GM19463 (cell line): ENCODE results near the gene BBOF1.
"Not testable (repeated sequence)": the region's sequence is repeated elsewhere in the genome, so short reads cannot be mapped to it uniquely, and the experiment has no call there.

ENCODE experiments used
- ATAC-seq: cut with Tn5 transposase; IDR thresholded peaks from one replicate; pipeline ENCODE4 v1.9.1; 2021; ENCODE audit warnings: mild to moderate bottlenecking, moderate library complexity; ENCODE audit not compliant: unreplicated experiment

The BBOF1 gene, protein sequence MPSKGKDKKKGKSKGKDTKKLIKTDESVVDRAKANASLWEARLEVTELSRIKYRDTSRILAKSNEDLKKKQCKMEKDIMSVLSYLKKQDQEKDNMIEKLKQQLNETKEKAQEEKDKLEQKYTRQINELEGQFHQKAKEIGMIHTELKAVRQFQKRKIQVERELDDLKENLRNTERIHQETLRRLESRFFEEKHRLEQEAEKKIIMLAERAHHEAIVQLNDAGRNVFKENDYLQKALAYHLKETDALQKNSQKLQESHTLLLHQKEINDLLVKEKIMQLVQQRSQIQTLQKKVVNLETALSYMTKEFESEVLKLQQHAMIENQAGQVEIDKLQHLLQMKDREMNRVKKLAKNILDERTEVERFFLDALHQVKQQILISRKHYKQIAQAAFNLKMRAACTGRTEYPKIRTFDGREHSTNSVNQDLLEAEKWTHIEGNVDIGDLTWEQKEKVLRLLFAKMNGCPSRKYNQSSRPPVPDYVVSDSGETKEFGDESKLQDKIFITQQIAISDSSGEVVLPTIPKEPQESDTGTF

DNA sequence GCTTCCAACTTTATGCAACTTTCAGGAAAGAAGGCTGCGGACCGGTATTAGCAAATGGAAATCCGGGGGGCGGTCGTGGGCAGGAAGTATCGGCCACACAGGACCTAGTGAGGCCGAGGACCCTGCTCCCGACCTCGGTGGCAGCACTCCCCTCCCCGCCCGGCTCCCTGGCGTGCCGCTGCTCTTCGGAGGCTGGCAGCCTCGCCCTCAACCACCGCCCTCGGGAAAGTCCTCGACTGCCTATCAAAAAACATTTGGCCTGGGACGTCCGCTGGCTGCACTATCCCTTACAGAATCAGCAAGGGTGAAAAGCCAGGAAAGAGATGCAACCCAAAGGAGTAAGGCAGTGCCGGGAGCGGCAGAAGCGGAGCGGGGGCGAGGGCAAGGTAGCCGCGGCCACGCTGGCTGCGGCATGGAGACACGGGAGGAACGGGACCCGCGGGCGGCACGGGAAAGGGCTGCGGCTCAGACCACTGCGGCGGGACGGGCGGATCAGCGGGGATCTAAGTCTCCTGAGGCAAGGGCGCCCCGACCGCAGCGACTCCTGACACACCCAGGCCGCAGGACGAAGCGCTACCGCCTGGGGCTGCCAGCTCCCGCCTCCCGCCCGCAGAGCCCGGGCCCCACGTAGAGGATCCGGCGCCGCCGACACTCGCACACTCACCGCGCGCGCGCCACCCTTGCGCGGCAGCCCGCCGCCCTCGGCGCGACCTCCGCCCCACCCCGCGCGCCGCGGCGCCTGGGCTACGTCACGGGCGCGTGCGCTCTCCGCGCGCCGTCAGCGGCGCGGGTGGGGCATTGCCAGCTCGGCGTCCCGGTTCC lies at the start of gene BBOF1, which contains the start of gene ENTPD5:
TSS of gene BBOF1 (plus strand) at position 764 of the 822 bp plus-strand sequence. CDS start 130 bp downstream, outside the sequence.
TSS of gene ENTPD5 (minus strand) at position 703 of the 822 bp plus-strand sequence. CDS start 31,186 bp downstream, outside the sequence.
- peak; percentile 89 for ATAC-seq

DNA sequence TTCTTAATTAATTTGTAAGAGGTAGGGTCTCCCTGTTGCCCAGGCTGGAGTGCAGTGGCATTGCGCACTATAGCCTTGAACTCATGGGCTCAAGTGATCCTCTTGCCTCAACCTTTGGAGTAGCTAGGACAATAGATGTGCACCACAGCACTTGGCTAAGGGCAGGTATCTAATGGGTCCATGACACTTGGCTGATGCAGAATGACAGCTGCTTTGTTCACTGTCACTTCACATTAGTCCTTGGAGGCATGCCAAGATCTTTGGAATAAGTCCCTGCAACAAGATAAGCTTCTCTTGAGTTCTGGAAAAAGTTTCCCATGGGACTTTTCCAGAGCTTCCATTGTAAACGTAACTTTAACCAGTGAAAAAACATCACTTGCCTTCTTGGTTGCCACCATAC lies 45.7 kb upstream of the BBOF1 start:
- no peak for ATAC-seq

DNA sequence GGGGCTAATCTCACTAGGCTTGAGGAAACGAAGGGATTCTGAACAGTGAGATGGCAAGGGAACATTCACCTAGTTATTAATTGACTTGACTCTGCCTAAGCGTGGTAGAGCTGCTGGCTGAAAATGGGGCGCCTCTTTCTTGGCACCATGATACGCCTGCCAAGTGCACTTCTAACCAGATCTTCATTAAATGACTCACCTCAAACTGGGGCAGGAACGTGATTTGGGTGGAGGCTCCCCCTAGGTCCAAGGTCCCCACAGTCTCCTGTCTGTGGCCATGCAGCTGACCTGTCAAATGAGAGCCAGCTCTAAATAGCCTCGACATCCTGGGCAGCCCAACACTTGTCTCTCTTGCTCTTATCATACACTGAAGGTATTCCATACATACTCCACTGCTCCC lies 43.0 kb upstream of the BBOF1 start:
- no peak for ATAC-seq

DNA sequence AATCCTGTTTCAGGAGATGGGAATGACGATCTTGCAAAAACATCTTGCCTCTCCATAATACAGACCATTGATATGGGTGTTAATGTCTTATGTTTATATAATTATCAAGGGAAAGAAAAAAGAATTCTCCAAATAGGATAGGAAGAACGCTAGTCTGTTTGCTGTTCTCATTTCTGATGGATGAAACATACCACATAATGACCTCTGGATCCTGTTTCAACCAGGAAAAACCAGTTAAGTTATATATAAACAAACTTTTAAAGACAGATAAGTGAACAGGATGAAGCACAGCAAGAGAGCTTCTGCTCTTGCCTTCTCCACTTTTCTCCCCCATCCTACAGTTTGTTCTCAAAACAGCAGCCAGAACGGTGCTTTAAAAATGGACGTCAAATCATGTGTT lies 41.3 kb upstream of the BBOF1 start:
- no peak for ATAC-seq

DNA sequence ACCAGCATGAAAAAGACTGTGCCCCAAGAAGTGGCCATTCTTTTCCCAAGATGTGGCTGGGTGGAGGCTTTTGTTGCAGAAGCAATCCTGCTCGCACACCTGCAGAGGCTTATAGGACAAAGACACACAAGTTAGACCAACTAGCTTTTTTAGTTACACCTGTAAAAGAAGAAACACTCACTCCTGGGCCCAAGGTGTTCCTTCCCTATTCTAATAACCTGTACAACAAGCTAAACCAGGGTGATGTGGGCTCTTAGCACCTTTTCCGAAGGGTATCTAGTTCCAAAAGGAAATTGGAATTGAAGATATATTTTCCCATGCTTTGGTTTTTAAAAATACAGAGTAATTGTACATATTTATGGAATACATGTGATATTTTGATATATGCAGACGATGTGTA lies 31.1 kb upstream of the BBOF1 start:
- no peak for ATAC-seq

DNA sequence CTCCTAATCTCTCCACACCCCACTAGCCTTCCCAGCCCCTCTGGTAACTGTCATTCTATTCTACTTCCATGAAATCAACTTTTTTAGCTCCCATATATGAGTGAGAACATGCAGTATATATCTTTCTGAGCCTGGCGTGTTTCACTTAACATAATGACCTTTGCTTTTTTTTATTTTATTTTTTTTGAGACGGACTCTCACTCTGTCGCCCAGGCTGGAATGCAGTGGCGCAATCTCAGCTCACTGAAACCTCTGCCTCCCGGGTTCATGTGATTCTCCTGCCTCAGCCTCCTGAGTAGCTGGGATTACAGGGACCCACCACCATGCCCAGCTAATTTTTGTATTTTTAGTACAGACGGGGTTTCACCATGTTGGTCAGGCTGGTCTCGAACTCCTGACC lies 30.5 kb upstream of the BBOF1 start:
- ATAC-seq = not testable (repeated sequence)

DNA sequence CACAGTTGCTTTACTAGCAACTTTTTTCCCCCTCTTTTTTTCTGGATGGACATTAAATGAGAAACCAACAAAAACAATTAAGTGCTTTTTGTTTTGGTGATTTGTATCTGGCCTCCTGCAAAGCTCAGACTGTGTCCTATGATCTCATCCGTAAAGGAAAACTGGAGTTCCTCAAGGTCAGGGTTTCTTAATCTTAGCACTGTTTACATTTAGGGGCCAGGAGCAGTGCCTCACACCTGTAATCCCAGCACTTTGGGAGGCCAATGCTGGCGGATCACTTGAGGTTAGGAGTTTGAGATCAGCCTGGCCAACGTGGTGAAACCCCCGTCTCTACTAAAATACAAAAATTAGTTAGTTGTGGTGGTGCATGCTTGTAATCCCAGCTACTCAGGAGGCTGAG lies 28.1 kb upstream of the BBOF1 start:
- no peak for ATAC-seq

DNA sequence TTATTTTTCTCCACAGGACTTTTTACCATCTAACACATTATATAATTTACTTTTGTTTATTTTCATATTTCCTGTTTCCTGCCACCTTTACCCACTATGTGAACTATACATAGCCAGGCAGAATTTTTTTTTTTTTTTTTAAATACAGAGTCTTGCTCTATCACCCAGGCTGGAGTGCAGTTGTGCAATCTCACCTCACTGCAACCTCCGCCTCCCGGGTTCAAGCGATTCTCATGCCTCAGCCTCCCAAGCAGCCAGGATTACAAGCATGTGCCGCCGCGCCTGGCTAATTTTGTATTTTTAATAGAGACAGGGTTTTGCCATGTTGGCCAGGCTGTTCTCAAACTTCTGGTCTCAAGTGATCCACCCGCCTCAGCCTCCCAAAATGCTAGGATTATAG lies 24.2 kb upstream of the BBOF1 start:
- not testable (repeated sequence) for ATAC-seq

DNA sequence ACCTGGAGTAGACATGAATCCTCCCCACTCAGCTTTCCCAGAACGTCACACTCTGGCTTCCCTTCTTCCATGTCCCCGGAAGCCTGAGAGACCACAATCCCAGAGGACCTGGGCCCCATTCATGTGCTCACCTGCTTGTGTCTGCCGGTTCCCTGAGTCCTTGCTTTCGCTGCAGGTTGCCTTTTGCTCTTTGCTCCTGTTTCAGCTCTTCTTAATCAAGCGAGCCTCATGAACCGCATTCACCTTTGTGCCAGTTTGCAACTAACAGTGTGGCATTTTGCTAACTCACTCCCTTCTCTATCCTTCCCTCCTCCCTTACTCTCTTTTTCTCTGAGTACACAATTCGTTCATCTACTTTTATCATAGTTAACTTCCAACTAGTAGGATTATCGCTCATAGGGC lies 23.2 kb upstream of the BBOF1 start:
- no peak for ATAC-seq

DNA sequence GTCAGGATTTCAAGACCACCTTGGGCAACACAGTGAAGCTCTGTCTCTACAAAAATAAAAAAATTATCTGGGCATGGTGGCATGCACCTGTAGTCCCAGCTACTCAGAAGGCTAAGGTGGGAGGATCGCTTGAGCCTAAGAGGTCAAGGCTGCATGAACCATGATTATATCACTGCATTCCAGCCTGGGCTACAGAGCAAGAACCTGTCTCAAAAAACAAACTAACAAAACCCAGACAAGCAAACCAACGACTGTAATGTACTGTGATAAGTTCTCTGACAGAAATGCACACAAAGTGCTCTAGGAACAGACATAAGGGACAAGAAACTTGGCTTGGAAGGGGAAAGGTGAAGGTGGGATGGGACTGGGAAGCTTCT lies 22.4 kb upstream of the BBOF1 start:
- no peak for ATAC-seq

DNA sequence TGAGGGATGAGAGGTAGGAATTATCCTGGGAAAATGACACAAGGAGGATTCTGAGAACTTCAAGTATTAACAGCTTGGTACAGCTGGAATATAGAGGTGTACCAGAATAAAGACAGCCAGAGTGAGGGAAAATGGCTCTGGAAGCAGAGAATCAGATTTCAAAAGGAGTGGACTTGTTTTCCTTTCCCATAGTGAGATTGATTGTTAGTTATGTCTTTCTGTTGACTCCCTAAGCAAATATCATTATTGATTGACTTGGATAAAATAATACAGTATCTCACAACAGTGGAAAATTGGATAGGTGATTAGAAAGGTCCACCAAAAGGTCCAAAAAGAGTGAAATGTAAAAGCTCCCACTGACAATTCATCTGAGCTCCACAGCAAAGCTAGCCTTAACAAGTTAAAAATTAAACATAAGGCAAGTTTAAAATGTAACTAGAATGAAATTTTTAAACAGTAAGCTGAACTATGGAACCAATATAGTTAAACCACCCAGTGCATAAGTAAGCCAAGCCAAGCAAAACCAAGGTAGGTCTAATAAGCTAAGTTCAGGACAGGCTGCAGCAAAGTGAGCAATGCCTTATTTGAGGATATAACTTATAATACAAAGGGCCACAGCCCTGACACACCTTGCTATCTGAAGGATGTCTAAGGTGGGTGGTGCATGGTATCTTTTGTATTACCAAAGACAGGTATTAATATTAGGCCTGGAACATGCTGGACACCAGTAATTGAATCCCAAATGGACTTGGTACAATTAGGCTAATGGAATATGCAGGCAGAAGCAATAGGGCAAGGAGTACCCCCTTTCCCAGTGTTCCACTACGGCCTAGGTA lies 21.8 kb upstream of the BBOF1 start:
- ATAC-seq = no peak

DNA sequence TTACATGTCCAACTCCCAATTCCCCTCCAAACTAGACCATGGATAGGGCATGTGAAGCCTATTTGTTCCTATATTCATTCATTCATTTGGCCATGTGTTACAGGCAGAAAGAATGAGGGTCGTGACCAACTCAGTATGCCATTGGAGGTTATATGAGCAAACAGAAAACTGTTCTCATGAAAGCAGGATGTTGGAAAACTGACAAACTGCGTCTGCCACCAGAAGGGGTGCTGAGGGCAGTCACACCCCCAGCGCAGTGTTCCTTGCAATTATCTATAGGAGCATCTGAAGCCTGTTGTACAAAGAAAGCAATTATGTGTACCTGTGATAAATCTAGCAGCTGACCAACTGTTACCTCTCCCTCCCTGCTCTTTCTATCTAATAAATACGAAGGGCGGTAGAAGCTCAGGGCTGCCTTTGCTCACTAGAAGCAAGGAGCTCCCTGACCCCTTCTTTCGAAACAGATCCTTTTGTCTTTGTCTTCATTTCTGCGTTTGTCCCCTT lies 21.2 kb upstream of the BBOF1 start:
- no peak for ATAC-seq

DNA sequence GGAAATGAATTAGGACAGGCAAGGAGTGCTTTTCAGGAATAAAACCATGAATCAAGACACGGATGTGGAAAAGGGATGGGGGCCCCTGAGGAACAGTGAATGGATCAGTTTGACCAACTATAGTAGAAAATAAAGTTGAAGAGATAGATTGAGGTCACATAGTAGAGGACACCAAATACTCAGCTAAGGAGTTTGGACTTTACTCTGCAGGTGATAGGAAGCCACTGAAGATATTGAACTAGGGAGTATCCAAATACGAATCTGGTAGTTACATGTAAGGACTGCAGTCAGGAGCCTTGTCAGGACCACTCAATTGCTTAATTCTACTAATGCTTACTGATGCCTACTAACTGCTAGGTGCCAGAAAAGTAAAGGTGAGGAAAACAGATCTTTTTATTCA lies 20.4 kb upstream of the BBOF1 start:
- no peak for ATAC-seq

DNA sequence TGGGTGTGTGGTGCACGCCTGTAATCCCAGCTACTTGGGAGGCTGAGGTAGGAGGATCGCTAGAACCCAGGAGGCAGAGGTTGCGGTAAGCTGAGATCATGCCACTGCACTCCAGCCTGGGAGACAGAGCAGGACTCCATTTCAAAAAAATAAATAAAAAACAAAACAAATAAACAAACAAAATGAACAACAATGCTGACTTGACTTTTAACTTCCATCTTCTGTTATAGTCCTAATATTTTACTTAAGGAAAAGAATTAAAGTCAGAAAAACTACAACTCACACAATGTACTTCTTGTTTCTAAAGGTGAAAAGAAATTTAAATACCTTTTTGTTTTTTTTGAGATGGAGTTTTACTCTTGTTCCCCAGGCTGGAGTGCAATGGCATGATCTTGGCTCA lies 13.5 kb upstream of the BBOF1 start:
- ATAC-seq = not testable (repeated sequence)

DNA sequence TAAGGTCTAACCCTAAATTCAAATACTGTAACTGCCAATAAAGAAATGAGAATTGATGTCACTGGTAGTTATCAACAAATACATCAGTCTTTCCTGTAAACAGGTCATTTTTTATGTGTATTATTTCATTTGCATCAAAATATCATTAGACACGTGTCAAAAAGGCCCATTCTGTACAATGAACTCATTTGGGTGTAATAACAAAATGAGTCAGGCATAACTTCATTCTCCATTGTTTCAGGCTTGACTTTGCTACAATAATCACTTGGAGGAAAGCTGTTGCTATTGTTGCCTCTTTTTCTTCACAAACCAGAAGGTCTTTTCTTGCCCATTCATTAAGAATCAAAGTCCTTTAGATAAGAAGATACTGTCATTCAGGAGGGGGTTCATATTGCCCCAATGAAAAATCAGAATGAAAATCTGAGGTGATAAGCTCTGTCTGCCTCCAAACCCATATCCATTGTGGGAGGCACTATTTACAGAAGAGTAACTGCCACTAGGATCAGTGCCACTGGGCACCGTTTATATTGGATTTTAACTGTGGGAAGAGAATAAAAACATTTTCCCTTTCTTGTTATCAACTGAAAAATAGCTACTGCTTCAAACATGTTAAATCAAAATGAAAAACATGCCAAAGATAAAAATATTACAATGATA lies 10.2 kb upstream of the BBOF1 start:
- ATAC-seq = no peak

DNA sequence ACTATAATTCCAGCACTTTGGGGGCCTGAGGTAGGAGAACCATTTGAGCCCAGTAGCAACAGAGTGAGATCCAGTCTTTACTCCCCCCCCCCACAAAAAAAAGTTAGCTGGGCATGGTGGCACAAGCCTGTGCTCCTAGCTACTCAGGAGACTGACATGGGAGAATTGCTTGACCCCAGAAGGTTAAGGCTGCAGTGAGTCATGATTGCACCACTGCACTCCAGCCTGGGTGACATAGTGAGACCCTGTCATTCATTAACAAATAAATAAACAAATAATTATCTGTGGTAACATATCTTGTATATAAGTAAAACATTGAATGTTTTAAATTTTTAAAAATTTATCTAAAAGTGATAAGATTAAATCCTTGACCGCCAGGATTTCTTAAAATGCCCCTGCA lies 4.8 kb upstream of the BBOF1 start:
- no peak for ATAC-seq

DNA sequence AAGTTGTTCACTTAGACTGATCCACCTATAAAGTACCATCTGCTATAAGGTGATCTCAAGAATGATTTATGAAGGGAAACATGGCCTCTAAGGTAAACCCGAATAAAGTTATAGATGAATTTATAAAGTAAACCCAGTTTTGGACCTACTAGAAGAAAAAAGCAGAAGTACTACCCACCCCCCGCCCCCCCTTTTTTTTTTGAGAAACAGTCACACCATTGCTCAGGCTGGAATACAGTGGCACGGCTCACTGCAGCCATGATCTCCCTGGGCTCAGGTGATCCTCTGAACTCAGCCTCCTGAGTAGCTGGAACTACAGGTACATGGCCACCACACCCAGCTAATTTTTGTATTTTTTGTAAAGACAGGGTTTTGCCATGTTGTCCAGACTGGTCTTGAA lies 4.0 kb upstream of the BBOF1 start:
- ATAC-seq = no peak

DNA sequence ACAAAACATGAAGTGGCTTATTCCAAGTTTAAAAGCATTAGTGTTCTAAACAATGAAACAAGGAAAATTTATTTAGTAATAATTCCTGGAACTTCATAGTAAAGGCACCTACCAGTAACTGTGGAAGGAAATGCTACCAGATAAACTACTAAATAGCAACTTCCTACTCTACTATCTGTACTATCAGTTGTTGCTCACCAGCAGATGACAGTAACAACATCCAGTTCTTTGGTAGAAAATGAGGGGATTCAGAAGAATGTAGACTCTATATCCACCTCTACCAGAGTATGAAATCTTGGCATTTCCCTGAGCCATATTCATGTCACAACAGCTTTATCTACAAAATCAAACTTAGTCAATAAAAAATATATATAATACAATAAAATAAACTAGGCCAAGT lies 3.2 kb upstream of the BBOF1 start:
- no peak for ATAC-seq

DNA sequence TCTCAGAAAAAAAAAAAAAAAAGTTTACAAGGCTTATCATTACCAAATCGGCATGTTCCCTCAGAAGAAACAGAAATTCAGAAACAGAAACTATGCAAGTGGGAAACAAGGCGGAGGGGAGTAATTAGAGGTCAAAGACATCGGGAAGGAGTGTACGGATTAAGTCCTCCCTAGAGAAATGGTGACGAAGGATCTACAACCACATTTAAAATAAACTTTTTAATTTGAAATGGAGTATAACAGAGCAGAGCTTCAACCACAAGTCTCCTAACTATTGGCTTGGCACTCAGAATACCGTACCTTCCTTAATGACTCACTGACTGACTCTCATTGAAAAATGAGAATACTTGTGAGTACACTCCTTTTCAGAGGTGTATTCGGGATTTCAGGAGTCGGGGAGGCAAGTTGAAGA lies 969 bp upstream of the BBOF1 start:
- ATAC-seq = no peak
